Heart left ventricle (tissue), 13 donors: ENCODE measurements around the gene GDF10.

Experiments used
- CTCF ChIP-seq, 12 donors: fragments of 200-600 bp; sonication (generic) in 4 of 12; IDR thresholded peaks; one replicate each; pipeline versions ENCODE4 v1.5.0 to v1.8.0; 2018 to 2022; ENCODE audit warnings: antibody characterized with exemption in 12 of 12, mild to moderate bottlenecking in 5 of 12
- POLR2A ChIP-seq, 2 donors: fragments of 450-650 bp; IDR thresholded peaks; one replicate each; pipeline ENCODE4 v1.6.1; 2017; ENCODE audit warnings: antibody characterized with exemption in 2 of 2, mild to moderate bottlenecking in 2 of 2, moderate library complexity in 2 of 2
- donor health status: ischemic (EF 13 %, LVEDD 7.1; RV severe dilation, severe dysfunction).
- donor health status: DM: no; HTN: yes; CAD: no.
- donor health status: DM: no; HTN: no; CAD: no.
- donor health status: ischemic (EF 25% LVEDD 6.9; RV normal size, moderate dysfunction).
- donor health status: ischemic (EF 25% LVEDD 5.7; RV mildly dilated, moderate dysfunction).
- donor health status: ischemic (EF 35%, LVEDD 5.7; RV mildly dilated, moderate dysfunction).
- donor health status: nonischemic (EF 11% LVEDD 7.7; RV severe dilation, severe dysfunction).
- donor health status: DM: yes; HTN: yes; CAD: no.
- donor health status: PGD.
- donor health status: ischemic (EF 29% LVEDD 5.4; RV normal size, mild dysfunction).
- donor health status: nonischemic (EF 23%, LVEDD 6.1; RV moderate dilation, normal function).

- TF ChIP-seq CTCF (IDR thresholded peaks at IDR 0.05) (no peak), POLR2A (IDR thresholded peaks at IDR 0.05) (no peak)
These were observed 33.5 kb downstream of the GDF10 start for GRCh38 chr10:47333532-47333931.
